ENCODE data around the gene F7.
"Not testable (repeated sequence)": the region's sequence is repeated elsewhere in the genome, so short reads cannot be mapped to it uniquely, and the experiment has no call there.

F7 gene

DNA sequence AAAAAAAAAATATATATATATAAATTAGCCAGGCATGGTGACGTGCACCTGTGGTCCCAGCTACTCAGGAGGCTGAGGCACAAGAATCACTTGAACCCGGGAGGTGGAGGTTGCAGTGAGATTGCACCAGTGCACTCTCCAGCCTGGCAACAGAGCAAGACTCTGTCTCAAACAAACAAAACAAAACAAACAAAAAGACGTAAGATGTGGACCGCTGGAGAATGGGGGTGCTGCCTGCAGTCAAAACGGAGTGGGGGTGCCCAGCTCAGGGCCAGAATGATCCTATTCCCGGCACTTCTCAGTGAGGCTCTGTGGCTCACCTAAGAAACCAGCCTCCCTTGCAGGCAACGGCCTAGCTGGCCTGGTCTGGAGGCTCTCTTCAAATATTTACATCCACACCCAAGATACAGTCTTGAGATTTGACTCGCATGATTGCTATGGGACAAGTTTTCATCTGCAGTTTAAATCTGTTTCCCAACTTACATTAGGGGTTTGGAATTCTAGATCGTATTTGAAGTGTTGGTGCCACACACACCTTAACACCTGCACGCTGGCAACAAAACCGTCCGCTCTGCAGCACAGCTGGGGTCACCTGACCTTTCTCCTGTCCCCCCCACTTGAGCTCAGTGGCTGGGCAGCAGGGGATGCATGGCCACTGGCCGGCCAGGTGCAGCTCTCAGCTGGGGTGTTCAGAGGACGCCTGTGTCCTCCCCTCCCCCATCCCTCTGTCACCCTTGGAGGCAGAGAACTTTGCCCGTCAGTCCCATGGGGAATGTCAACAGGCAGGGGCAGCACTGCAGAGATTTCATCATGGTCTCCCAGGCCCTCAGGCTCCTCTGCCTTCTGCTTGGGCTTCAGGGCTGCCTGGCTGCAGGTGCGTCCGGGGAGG, at the start of gene F7:
Gene F7, plus strand, starts transcription at position 760 of the 889 bp plus-strand sequence. Its CDS starts 51 bp downstream, at position 811.
- DNase-seq: no peak

- DNase-seq: no peak
These were observed 48.5 kb upstream of the F7 start for GRCh38 chr13:113057084-113057483.

DNA sequence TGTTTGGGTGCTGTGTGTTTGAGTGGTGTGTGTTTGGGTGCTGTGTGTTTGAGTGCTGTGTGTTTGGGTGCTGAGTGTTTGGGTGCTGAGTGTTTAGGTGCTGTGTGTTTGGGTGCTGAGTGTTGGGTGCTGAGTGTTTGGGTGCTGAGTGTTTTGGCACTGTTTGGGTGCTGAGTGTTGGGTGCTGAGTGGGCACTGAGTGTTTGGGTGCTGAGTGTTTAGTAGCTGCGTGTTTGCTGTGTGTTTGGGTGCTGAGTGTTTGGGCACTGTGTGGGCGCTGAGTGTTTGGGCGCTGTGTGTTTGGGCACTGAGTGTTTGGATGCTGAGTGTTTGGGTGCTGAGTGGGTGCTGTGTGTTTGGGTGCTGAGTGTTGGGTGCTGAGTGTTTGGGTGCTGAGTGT, 48.0 kb upstream of the F7 start:
- DNase-seq: not testable (repeated sequence)

- DNase-seq: no peak
These were observed 47.2 kb upstream of the F7 start for GRCh38 chr13:113058129-113058987.

- DNase-seq: no peak
These were observed 46.4 kb upstream of the F7 start for GRCh38 chr13:113058988-113059850.

- DNase-seq: no peak
These were observed 45.7 kb upstream of the F7 start for GRCh38 chr13:113059891-113060290.

DNA sequence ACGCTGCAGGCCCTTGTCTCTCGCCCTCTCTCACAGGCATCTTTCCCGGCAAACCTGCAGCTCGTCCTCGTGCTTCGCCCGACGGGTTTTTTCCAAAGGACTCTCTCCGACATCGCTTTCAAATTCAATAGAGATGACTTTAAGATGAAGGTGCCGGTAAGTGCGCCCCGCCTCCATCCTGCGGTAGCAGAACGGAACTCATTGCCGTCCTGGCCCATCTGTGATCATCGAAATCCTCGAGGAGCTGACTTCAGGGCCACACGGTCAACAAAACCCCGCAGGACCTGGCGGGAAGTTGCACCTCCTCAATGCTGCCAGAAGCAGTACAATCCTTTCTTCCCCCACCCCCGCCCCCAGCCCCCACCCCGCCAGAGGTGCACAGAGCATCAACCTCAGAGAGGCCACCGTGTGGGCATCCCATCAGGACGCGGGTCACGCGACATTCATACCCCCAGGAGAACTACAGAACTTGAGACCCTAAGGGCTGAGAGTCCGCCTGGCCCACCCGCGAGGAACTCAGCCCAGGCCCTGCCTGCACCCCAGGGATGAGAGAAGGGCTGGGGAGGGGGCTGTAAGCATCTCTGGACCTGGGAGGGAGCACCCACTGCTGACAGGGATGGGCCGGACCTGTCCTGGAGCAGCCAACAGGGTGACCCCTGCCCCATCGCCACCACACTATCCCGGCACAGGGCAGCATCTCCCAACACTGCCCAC, 44.9 kb upstream of the F7 start:
- no peak for DNase-seq

- DNase-seq: no peak
These were observed 44.3 kb upstream of the F7 start for GRCh38 chr13:113061271-113061625.

DNA sequence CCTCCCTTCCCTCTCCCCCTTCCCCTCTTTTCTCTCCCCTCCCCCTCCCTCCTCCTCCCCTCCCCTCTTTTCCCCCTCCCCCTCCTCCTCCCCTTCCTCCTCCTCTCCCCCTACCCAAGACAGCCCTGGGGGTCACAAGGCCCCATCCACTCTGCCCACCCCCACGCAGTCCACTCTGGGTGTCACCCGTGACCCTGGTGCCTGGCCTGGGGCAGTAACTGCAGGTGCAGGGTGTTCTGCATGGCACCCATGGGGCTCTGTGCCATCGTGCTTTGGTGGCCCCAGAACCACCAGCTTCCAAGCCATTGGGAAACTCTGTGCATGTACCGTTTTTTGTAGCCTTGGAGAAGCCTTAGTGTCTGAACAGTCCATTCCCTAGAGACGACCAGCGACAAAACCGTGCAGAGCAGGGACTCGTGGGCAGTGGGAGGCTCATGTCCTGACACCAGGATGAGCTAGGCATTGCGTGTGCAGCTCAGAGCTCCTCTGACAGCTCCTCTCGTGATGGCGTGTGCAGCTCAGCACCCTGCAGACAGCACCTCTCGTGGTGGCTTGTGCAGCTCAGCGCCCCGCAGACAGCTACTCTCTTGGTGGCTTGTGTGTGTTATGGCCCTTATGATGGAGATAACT, 43.7 kb upstream of the F7 start:
- no peak for DNase-seq

DNA sequence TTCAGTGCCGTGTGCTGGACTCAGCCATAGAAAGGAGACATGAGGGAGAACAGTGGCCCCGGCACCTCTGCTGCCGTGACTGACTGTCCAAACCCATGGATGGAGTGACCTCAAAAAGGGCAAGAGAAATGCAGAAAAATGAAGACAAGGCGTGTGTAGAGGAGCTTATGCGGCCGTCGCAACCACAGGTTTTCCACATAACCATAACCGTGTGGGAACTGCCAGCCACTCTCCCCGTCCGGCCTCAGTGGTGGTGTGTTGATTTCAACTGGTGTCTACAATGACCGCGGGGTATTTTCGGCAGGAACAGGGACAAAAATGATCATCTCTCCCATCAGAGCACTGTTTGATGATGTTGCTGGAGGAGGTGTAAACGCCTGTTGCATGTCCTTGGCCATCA, 42.9 kb upstream of the F7 start:
- DNase-seq: no peak

DNA sequence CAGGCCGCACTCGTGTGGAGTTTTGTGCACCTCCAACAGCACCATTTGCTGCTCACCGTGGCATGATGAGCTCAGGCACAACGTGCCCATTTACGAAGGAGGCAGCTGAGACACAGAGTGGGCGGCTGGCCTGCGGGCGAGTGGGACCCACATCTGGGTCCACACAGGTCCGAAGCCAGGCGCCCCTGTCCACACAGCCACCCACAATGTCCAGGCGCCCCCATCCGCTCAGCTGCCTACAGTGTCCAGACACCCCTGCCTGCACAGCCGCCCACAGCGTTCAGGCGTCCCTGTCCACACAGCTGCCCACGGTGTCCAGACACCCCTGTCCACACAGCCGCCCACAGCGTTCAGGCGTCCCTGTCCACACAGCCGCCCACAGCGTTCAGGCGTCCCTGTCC, 42.5 kb upstream of the F7 start:
- no peak for DNase-seq

GRCh38 chr13:113064000-113064533, 41.5 kb upstream of the F7 start:
- DNase-seq: no peak

- DNase-seq: no peak
These were observed 40.8 kb upstream of the F7 start for GRCh38 chr13:113064534-113065405.

- DNase-seq: no peak
These were observed 40.0 kb upstream of the F7 start for GRCh38 chr13:113065406-113066141.

GRCh38 chr13:113066142-113066455, 39.5 kb upstream of the F7 start:
- DNase-seq: no peak

DNA sequence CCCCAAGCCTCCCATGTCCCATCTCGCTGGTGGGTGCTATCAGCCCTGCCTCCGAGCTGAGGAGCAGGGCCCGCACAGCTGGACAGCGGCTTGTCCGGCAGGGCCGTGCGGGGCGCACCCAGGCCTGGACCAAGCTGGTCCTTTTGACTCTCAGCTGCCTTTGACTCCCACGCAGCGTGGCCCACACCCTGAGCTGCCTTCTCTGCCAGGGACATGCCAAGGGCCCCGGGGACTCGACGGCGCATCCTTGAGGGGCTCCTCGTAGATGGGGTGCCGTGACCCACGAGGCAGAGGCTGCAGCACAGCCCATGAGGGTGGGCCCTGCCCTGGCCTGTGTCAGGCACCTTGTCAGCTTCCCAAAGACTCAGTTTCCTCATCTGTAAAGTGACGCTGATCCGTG, 38.8 kb upstream of the F7 start:
- no peak for DNase-seq

GRCh38 chr13:113069861-113070805, 35.5 kb upstream of the F7 start:
- DNase-seq: no peak

DNA sequence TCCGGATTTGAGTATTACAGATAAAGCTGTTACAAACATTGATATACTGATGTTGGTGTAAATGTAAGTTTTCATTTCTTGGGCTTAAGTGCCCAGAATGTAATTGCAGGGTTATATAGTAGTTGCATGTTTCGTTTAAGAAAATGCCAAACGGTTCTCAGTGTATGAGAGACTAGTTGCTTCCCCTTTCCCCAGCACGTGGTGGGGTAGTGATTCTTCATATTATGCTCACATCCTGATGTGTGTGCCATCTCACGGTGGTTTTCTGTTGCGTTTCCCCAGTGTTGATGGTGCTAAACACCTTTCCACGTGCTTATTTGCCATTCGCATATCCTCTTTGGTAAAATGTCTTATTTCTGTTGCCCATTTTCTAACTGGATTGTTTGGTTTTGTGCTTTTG, 34.7 kb upstream of the F7 start:
- no peak for DNase-seq

GRCh38 chr13:113072376-113072775, 33.2 kb upstream of the F7 start:
- no peak for DNase-seq

Measured in activated naive CD4-positive, alpha-beta T cell treated with anti-CD3 and anti-CD28 coated beads, Interleukin-2, amount 50 U/mL, for 16 hours (primary cell).